ENCODE results near the gene CALML3. TPM values are rescaled to one million over a fixed set of nuclear protein-coding genes. Genes with fewer than 3 reads are reported as not detected.

The CALML3 gene
- total RNA-seq, 1 experiment from 2014 or later, result not detected

DNA sequence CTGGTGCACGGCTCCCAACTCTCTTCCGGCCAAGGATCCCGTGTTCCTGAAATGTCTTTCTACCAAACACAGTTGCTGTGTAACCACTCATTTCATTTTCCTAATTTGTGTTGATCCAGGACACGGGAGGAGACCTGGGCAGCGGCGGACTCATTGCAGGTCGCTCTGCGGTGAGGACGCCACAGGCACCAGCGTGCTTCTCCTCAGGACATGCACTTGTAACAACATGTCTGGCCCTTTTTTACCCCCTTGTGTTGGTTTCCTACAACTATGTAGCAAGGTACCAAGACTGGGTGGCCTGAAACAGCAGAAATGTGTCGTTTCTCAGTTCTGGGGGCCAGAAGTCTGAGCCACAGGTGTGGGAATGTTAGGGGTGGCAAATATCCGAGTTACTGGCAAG, 43.6 kb upstream of the CALML3 start:
- DNase-seq (no peak), ATAC-seq (no peak)
- BruUV-seq (replicated peaks), result no TSS peak
- intact Hi-C loops (cut with micrococcal nuclease), result no loop called here
- no peak overlapping the region for H3K27ac ChIP-seq (ENCODE audit: low read length)
- no peaks in the 10 kb centered on the region for H3K27me3 ChIP-seq (ENCODE audit: low read length)
- no peaks in the 10 kb centered on the region for H3F3A ChIP-seq (ENCODE audit: low read length, unreplicated experiment)
- no peak overlapping the region for H3K4me3 ChIP-seq (ENCODE audit: low read length)
- ChIA-PET POLR2A (ENCODE audit: unreplicated experiment) (no interaction called here), CTCF (no interaction called here)
- H3K9me2 ChIP-seq (replicated peaks; ENCODE audit: low read length), result no peaks in the 10 kb centered on the region
- H3K9ac ChIP-seq (ENCODE audit: low read length), result no peak overlapping the region
- no peaks in the 10 kb centered on the region for H3K9me3 ChIP-seq (ENCODE audit: low read length)
- H4K20me1 ChIP-seq (ENCODE audit: low read length), result no peaks in the 10 kb centered on the region
- no peak overlapping the region for H3K4me2 ChIP-seq (ENCODE audit: low read length)
- H2AFZ ChIP-seq (ENCODE audit: low read length), result no peak overlapping the region
- no peaks in the 10 kb centered on the region for H3K4me1 ChIP-seq (ENCODE audit: insufficient read depth, low read length)
- TF ChIP-seq EZH2 (IDR thresholded peaks at IDR 0.05; ENCODE audit: low read length, unreplicated experiment), result no peak
- TF ChIP-seq EZH2phosphoT487 (IDR thresholded peaks at IDR 0.05; ENCODE audit: borderline replicate concordance, low read length), result no peak
- TF ChIP-seq, protein P1, sequence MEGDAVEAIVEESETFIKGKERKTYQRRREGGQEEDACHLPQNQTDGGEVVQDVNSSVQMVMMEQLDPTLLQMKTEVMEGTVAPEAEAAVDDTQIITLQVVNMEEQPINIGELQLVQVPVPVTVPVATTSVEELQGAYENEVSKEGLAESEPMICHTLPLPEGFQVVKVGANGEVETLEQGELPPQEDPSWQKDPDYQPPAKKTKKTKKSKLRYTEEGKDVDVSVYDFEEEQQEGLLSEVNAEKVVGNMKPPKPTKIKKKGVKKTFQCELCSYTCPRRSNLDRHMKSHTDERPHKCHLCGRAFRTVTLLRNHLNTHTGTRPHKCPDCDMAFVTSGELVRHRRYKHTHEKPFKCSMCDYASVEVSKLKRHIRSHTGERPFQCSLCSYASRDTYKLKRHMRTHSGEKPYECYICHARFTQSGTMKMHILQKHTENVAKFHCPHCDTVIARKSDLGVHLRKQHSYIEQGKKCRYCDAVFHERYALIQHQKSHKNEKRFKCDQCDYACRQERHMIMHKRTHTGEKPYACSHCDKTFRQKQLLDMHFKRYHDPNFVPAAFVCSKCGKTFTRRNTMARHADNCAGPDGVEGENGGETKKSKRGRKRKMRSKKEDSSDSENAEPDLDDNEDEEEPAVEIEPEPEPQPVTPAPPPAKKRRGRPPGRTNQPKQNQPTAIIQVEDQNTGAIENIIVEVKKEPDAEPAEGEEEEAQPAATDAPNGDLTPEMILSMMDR (conservative IDR thresholded peaks at IDR 0.05; ENCODE audit: low read depth, low read length), result no peak
- H3K79me2 ChIP-seq (ENCODE audit: low read length), result no peaks in the 10 kb centered on the region
- no peaks in the 10 kb centered on the region for H3K36me3 ChIP-seq (ENCODE audit: low read depth, low read length)

DNA sequence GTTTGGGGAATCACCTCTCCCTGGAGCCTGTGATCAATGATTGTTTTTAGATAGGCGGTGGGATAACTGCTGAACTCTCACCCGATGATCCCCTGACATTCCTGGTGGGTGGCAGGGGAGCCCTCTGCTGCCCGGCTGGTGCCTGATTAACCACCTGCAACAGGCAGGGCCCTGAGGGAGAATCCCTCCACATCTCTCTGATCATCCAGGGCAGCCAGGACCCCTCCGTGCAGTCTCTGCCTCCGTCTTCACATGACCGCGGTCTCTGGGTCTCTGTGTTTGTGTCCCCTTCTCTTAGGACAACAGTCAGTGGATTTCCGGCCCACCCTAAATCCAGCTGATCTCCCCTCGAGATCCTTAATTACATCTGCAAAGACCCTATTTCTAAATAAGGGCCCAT, 42.7 kb upstream of the CALML3 start:
- Histone ChIP-seq H3K27ac (ENCODE audit: low read length) (no peak overlapping the region), H3K79me2 (ENCODE audit: low read length) (no peaks in the 10 kb centered on the region), H3K4me1 (ENCODE audit: insufficient read depth, low read length) (no peaks in the 10 kb centered on the region), H3K4me2 (ENCODE audit: low read length) (no peak overlapping the region), H3K36me3 (ENCODE audit: low read depth, low read length) (no peaks in the 10 kb centered on the region), H3K9me3 (ENCODE audit: low read length) (no peaks in the 10 kb centered on the region), H3K9ac (ENCODE audit: low read length) (no peak overlapping the region), H3K27me3 (ENCODE audit: low read length) (no peaks in the 10 kb centered on the region), H3F3A (ENCODE audit: low read length, unreplicated experiment) (no peaks in the 10 kb centered on the region), H3K9me2 (replicated peaks; ENCODE audit: low read length) (no peaks in the 10 kb centered on the region), H2AFZ (ENCODE audit: low read length) (no peak overlapping the region), H4K20me1 (ENCODE audit: low read length) (no peaks in the 10 kb centered on the region), H3K4me3 (ENCODE audit: low read length) (no peak overlapping the region)
- POLR2A ChIA-PET (ENCODE audit: unreplicated experiment), result no interaction called here
- intact Hi-C loops (cut with micrococcal nuclease), result no loop called here
- TF ChIP-seq, protein P1 (conservative IDR thresholded peaks at IDR 0.05; ENCODE audit: low read depth, low read length), result no peak
- TF ChIP-seq EZH2phosphoT487 (IDR thresholded peaks at IDR 0.05; ENCODE audit: borderline replicate concordance, low read length) (no peak), EZH2 (IDR thresholded peaks at IDR 0.05; ENCODE audit: low read length, unreplicated experiment) (no peak)
- no TSS peak for BruUV-seq (replicated peaks)
- CTCF ChIA-PET, result no interaction called here
- DNase-seq (no peak), ATAC-seq (no peak)

DNA sequence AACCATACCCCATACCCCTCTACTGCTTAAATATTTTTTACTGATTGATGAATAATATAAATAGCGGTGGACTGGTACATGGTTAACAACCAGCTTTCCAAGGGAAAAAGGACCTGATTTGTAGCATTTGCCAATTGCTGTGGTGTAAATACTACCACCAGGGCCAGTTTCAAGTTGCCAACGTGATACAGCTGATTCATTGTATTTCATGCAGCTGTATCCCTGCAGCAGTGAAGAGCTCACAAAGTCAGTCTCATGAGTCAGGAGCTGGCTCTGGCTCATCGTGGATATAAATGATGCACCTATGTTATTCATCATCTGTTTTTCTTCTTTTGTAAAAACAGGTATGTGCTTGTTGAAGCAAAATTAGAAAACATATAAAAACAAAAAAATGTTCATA, 40.6 kb upstream of the CALML3 start:
- H3K9me3 ChIP-seq (ENCODE audit: low read length), result no peaks in the 10 kb centered on the region
- ATAC-seq (0 out of 2 replicates have a peak, but pooled peaks have one; percentile 21), DNase-seq (peak; percentile 61)
- H3K36me3 ChIP-seq (ENCODE audit: low read depth, low read length), result no peaks in the 10 kb centered on the region
- ChIA-PET POLR2A (ENCODE audit: unreplicated experiment) (interaction anchor here (0.6 kb wide), 1 partner anchor 691 kb away, joined by 3 read pairs; no protein-coding TSS in a partner anchor), CTCF (no interaction called here)
- no peaks in the 10 kb centered on the region for H3K9me2 ChIP-seq (replicated peaks; ENCODE audit: low read length)
- H3K27me3 ChIP-seq (ENCODE audit: low read length), result no peaks in the 10 kb centered on the region
- H3K4me3 ChIP-seq (ENCODE audit: low read length), result no peak overlapping the region
- H3K4me1 ChIP-seq (ENCODE audit: insufficient read depth, low read length), result peaks cover 7% of the 10 kb centered on the region
- no peak overlapping the region for H3K27ac ChIP-seq (ENCODE audit: low read length)
- H3F3A ChIP-seq (ENCODE audit: low read length, unreplicated experiment), result no peaks in the 10 kb centered on the region
- intact Hi-C loops (cut with micrococcal nuclease), result no loop called here
- H3K4me2 ChIP-seq (ENCODE audit: low read length), result no peak overlapping the region
- H4K20me1 ChIP-seq (ENCODE audit: low read length), result no peaks in the 10 kb centered on the region
- TF ChIP-seq, protein P1 (conservative IDR thresholded peaks at IDR 0.05; ENCODE audit: low read depth, low read length), result no peak
- TF ChIP-seq EZH2 (IDR thresholded peaks at IDR 0.05; ENCODE audit: low read length, unreplicated experiment), result no peak
- TF ChIP-seq EZH2phosphoT487 (IDR thresholded peaks at IDR 0.05; ENCODE audit: borderline replicate concordance, low read length), result no peak
- no peak overlapping the region for H2AFZ ChIP-seq (ENCODE audit: low read length)
- no peak overlapping the region for H3K9ac ChIP-seq (ENCODE audit: low read length)
- H3K79me2 ChIP-seq (ENCODE audit: low read length), result no peaks in the 10 kb centered on the region
- BruUV-seq (replicated peaks), result no TSS peak

Measured in PC-3 (cell line).